GM06990 (cell line): ENCODE data around the gene FAM50B.

Experiments used
- DNase-seq: peaks from one replicate; pipeline ENCODE4 v3.0.0-alpha.2; 2011; ENCODE audit not compliant: insufficient read length; ENCODE audit errors: extremely low read depth
- H3K27me3 ChIP-seq: replicated peaks from 2 replicates; pipeline ENCODE4 v1.6.0; 2011; ENCODE audit warnings: low read length; ENCODE audit not compliant: control insufficient read depth, insufficient read depth
- H3K36me3 ChIP-seq: 2 replicates; pipeline ENCODE4 v1.5.1; 2011; ENCODE audit warnings: low read length; ENCODE audit not compliant: control insufficient read depth, insufficient read depth
- H3K4me3 ChIP-seq: replicated peaks from 2 replicates; pipeline ENCODE4 v1.5.1; 2011; ENCODE audit warnings: low read depth, mild to moderate bottlenecking, control low read depth, low read length
- TF ChIP-seq, protein P1 (sequence below): IDR thresholded peaks from 2 replicates; pipeline ENCODE4 v1.5.1; 2011; ENCODE audit warnings: low read length, control low read depth, mild to moderate bottlenecking, inconsistent platforms; ENCODE audit not compliant: insufficient read depth, poor library complexity, severe bottlenecking

FAM50B gene

DNA sequence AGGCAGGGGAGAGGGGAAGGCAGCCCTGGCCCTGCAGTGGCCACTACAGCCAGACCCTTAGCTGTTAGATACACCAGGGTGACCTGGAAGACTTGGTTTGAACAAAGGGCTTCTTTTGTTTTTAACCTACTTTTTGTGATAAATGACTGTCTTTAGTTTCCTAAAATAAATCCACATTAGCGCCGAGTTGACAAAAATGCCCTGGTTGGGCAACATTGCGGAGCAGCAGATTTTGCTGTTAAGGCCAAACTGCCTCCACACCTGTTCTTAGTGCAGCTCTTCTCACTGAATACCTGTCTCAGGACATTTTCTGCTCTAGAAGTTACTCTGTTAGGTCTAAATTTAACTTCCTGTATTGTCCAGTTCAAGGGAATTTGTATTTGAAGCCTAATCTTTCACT lies 42.7 kb downstream of the FAM50B start:
- Histone ChIP-seq H3K27me3 (no peaks in the 10 kb centered on the region; the same call in 1 of the 2 replicates), H3K36me3 (no peaks in the 10 kb centered on the region), H3K4me3 (no peak overlapping the region)
- TF ChIP-seq, protein P1, sequence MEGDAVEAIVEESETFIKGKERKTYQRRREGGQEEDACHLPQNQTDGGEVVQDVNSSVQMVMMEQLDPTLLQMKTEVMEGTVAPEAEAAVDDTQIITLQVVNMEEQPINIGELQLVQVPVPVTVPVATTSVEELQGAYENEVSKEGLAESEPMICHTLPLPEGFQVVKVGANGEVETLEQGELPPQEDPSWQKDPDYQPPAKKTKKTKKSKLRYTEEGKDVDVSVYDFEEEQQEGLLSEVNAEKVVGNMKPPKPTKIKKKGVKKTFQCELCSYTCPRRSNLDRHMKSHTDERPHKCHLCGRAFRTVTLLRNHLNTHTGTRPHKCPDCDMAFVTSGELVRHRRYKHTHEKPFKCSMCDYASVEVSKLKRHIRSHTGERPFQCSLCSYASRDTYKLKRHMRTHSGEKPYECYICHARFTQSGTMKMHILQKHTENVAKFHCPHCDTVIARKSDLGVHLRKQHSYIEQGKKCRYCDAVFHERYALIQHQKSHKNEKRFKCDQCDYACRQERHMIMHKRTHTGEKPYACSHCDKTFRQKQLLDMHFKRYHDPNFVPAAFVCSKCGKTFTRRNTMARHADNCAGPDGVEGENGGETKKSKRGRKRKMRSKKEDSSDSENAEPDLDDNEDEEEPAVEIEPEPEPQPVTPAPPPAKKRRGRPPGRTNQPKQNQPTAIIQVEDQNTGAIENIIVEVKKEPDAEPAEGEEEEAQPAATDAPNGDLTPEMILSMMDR = no peak
- DNase-seq = no peak

DNA sequence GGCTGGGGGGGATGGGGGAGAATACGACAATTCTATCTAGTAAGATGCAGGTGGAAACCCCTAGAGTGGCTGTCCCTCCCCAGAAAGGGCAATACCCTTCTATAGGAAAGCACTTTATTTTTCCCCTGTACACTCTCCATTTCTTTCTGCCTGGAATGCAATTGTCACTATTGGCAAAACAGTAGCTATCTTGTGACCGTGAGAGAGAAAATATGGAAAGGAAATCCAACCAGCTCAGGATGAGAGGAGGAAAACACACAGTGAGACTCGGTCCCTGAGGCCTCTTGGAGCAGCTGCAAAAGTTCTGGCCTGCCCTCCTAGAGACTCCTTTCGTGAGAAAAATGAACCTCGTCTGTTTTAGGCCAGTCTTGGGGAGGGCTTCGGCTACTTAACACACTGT lies 43.4 kb downstream of the FAM50B start:
- no peaks in the 10 kb centered on the region; the same call in 1 of the 2 replicates for H3K27me3 ChIP-seq
- TF ChIP-seq, protein P1 = no peak
- no peak for DNase-seq
- no peak overlapping the region for H3K4me3 ChIP-seq
- no peaks in the 10 kb centered on the region for H3K36me3 ChIP-seq

DNA sequence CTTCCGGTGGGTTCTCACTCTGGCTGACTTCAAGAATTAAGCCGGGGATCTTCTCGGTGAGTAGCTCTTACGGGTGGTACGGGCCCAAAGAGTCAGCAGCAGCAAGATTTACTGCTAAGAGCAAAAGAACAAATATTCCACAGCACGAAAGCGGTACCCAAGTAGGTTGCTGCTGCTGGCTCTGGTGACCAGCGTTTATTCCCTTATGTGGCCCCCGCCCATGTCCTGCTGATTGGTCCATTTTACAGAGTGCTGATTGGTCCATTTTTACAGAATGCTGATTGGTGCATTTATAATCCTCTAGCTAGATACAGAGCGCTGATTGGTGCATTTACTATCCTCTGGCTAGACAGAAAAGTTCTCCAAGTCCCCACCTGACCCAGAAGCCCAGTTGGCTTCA lies 44.3 kb downstream of the FAM50B start:
- DNase-seq = no peak
- Histone ChIP-seq H3K27me3 (no peaks in the 10 kb centered on the region; the same call in 1 of the 2 replicates), H3K4me3 (no peak overlapping the region)

DNA sequence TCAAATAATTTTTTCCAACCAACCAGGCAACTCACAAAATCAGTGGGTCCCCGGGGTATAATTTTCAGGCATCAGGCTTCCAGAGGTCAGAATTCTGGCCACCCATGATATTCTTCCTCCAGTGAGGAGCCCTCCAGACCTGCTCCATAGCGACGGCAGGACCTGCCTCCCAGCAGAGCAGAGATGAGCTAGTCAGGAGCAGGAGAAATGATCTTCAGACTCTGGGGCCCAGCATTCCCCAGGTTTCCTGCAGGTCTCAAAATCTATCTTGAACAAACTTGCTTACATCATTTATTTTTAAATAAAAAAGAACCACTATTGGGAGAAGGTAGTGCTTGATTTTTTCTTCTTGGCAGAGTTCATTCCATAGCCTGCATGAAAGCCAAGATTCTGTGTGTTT lies 44.7 kb downstream of the FAM50B start:
- no peak for DNase-seq
- Histone ChIP-seq H3K27me3 (no peaks in the 10 kb centered on the region; the same call in 1 of the 2 replicates), H3K4me3 (no peak overlapping the region), H3K36me3 (no peaks in the 10 kb centered on the region)
- TF ChIP-seq, protein P1 = no peak

More for the DNA sequence above, 44.3 kb downstream of the FAM50B start:
- TF ChIP-seq, protein P1 = no peak
- H3K36me3 ChIP-seq = no peaks in the 10 kb centered on the region

DNA sequence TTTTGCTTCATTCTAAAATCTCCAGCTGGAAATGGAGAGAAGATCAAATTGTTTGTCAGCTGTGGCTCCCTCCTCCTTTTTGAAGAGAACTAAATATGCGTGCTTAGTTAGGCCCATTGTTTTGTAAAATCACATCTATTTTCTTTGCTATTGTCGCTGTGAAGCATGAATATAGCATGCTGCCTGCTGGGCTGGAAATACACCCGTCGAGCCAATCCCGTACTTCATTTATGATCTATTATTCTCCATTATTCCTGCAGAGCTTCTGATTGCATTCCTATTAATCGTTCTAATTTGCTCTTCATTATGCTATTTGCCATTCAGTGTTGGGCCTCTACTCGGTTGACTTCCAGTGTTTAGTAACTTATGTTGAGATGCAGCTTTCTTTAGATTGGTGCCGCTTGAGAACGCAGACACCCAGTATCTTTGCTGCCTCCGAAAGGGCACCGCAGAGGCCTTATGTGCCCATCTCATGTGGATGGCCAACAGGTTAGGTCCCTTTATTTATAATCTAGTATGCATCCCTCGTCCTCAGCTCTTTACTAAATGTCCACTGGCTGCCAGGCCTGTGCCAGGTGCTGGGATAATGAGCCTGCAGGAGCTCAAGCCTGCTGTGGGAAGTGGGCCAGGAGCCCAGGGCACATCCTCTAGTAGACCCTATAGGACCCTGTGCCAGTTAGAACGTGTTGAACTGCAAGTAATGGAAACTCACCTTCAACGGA lies 45.6 kb downstream of the FAM50B start:
- no peaks in the 10 kb centered on the region; the same call in 1 of the 2 replicates for H3K27me3 ChIP-seq
- no peak for DNase-seq
- H3K4me3 ChIP-seq = no peak overlapping the region
- H3K36me3 ChIP-seq = no peaks in the 10 kb centered on the region
- TF ChIP-seq, protein P1 = no peak
